K562 (cell line): ENCODE results near the gene LRP6. TPM values are rescaled to one million over a fixed set of nuclear protein-coding genes. Genes with fewer than 3 reads are reported as not detected.
A peak's percentile ranks its signal among the peaks of the same experiment; 100 is the strongest.

Experiments used
- ARID2 ChIP-seq: fragments of 450-650 bp; IDR thresholded peaks from 2 replicates; pipeline ENCODE4 v1.6.1; 2017; ENCODE audit warnings: antibody characterized with exemption, mild to moderate bottlenecking
- CBX3 ChIP-seq, 2 experiments: IDR thresholded peaks; 1 replicate in 1 of 2; 2 replicates in 1 of 2; pipeline ENCODE4 v1.6.1; 2012; ENCODE audit warnings: inconsistent platforms in 2 of 2, low read length in 2 of 2, borderline replicate concordance in 1 of 2, control low read depth in 1 of 2
- CEBPZ ChIP-seq: fragments of 150-350 bp; IDR thresholded peaks from 2 replicates; pipeline ENCODE4 v1.6.1; 2014; ENCODE audit warnings: low read depth, mild to moderate bottlenecking, low read length, borderline replicate concordance
- HDGF ChIP-seq: fragments of 450-650 bp; IDR thresholded peaks from 2 replicates; pipeline ENCODE4 v1.6.1; 2016
- HNRNPL ChIP-seq: fragments of 200-400 bp; formaldehyde crosslinking; IDR thresholded peaks from 2 replicates; pipeline ENCODE4 v1.6.1; 2017; ENCODE audit warnings: low read depth, mild to moderate bottlenecking, low read length
- IFI16 ChIP-seq: fragments of 250-450 bp; sonication (Bioruptor Pico); IDR thresholded peaks from 2 replicates; pipeline ENCODE4 v2.1.2; 2022; ENCODE audit warnings: mild to moderate bottlenecking, inconsistent platforms
- JUND ChIP-seq, 2 experiments: IDR thresholded peaks; 2 replicates in 1 of 2; 3 replicates in 1 of 2; pipeline ENCODE4 v1.6.1; 2011; ENCODE audit warnings: borderline replicate concordance in 2 of 2, low read depth in 2 of 2, low read length in 2 of 2, improper control_type of control experiment in 1 of 2, missing biosample characterization in 1 of 2, missing genetic modification characterization in 1 of 2, missing genetic modification reagents in 1 of 2
- KAT7 ChIP-seq: sonication (generic); formaldehyde crosslinking; IDR thresholded peaks from 2 replicates; pipeline ENCODE4 v1.8.0; 2022; ENCODE audit warnings: missing genetic modification reagents, mild to moderate bottlenecking, borderline replicate concordance
- KLF16 ChIP-seq: IDR thresholded peaks from 2 replicates; pipeline ENCODE4 v1.6.1; 2016; ENCODE audit warnings: antibody characterized with exemption
- MAFF ChIP-seq: IDR thresholded peaks from 2 replicates; pipeline ENCODE4 v1.6.1; 2012; ENCODE audit warnings: low read length, improper control_type of control experiment
- RHOXF2B ChIP-seq: fragments of 250-450 bp; sonication (Bioruptor Pico); conservative IDR thresholded peaks from 2 replicates; pipeline ENCODE4 v1.5.1; 2021
- SOX6 ChIP-seq: fragments of 450-650 bp; IDR thresholded peaks from 2 replicates; pipeline ENCODE4 v1.6.1; 2014; ENCODE audit warnings: mild to moderate bottlenecking
- TCF7L2 ChIP-seq: fragments of 150-350 bp; IDR thresholded peaks from 2 replicates; pipeline ENCODE4 v1.6.1; 2016; ENCODE audit warnings: low read depth, mild to moderate bottlenecking, low read length, moderate library complexity
- polyA plus RNA-seq, 8 experiments: library from polyadenylated mRNA; depleted of rRNA in 4 of 8; stranded (reverse) in 5 of 8; unstranded in 3 of 8; fragments of >200 nt; fragmentation: Nextera tagmentation in 2 of 8; fragmentation: Illumina TruSeq in 1 of 8; extraction: Ambion mirVana in 2 of 8; extraction: Trizol in 1 of 8; gene quantifications; 2 replicates each; pipeline versions ENCODE4 v1.2.1 to v1.2.3, GENCODE V29; 2011 to 2014; ENCODE audit warnings: inconsistent platforms in 1 of 8, missing spikeins in 1 of 8
- total RNA-seq, 7 experiments: library from RNA; depleted of rRNA in 6 of 7; stranded (reverse); fragments of >200 nt in 6 of 7; fragmentation: Illumina TruSeq in 2 of 7; extraction: Trizol in 2 of 7; gene quantifications; 2 replicates each; pipeline versions ENCODE4 v1.2.1 to v1.2.3, GENCODE V29; 2011 to 2021; ENCODE audit warnings: low replicate concordance in 1 of 7
- TF ChIP-seq, protein P1 (sequence below): fragments of 150-350 bp; conservative IDR thresholded peaks from 2 replicates; pipeline ENCODE4 v1.6.1; 2014; ENCODE audit warnings: low read length
- TF ChIP-seq, protein P2 (sequence below): sonication (generic); formaldehyde crosslinking; IDR thresholded peaks from 2 replicates; pipeline ENCODE4 v1.8.1; 2023; ENCODE audit warnings: mild to moderate bottlenecking, missing genetic modification reagents
- TF ChIP-seq, protein P3 (sequence below): fragments of 200-800 bp; sonication (Bioruptor generic); IDR thresholded peaks from 2 replicates; pipeline ENCODE4 v1.6.1; 2017; ENCODE audit warnings: missing genetic modification characterization, missing compliant biosample characterization

The LRP6 gene
- total and polyA plus RNA-seq, 9 of the 15 experiments (the other 6 are each of a cell fraction or from before 2014, with no cell fraction given): 3.0 to 17.0 (median 10.8) TPM

DNA sequence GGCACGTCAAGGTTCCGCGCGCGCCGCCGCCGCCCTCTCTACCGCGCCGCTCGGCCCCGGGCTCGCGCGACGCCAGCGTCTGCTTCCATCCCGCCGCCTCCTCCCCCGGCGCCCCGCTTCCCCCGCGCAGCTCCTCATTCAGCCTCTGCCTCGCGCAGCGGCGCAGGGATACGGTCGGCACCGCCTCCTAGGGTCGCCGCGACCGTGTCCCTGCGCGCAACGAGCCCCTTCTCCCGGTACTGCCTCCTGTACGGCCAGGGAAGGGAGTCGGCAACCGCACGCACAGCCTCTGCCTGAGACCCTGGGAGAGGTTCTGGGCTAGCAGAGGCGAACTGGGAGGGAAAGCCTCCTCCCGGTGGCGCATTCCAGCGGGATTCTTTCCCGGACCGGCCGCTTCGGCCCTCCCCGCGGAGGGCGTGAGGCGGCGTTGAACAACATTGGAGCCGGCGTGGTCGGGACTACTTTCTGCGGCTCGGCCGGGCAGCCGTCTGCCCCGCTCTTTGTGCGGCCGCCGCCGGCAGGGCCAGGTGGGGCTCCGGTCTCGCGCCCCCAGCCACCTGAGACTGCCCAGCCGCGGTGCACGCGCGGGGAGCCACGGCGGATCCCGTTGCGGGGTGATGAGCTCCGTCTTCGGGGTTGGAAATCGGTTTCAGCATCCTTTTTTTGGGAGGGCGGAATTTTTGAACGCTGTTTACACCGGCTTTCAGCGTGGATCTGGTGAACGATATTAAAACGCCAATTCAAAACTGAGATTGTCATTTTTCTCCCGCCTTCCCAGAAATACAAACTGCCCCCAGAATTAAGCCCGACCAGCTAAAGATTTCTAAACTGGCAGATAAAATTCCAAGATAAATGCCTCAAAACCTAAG, at the start of gene LRP6 (continued):
- TF ChIP-seq CEBPZ (no peak), TCF7L2 (no peak), JUND (IDR thresholded peaks at IDR 0.05; ENCODE audit: borderline replicate concordance, low read depth, low read length) (no peak), JUND (tag; IDR thresholded peaks at IDR 0.05; ENCODE audit: borderline replicate concordance, low read depth, low read length) (no peak), KAT7 (CRISPR knock-in tag) (peak; percentile 68; the same call in 1 of the 2 replicates), HDGF (no peak), RHOXF2B (CRISPR knock-in tag) (no peak), SOX6 (peak; percentile 60; the same call in 1 of the 2 replicates), HNRNPL (no peak), ARID2 (no peak), KLF16 (no peak), MAFF (no peak), CBX3 (IDR thresholded peaks at IDR 0.05; ENCODE audit: borderline replicate concordance in 1 of 2, low read length in 2 of 2) (0 out of 3 replicates have a peak, but pooled peaks of 1 of the 2 experiments have one; percentile 47), IFI16 (CRISPR knock-in tag) (no peak)
- TF ChIP-seq, protein P1, sequence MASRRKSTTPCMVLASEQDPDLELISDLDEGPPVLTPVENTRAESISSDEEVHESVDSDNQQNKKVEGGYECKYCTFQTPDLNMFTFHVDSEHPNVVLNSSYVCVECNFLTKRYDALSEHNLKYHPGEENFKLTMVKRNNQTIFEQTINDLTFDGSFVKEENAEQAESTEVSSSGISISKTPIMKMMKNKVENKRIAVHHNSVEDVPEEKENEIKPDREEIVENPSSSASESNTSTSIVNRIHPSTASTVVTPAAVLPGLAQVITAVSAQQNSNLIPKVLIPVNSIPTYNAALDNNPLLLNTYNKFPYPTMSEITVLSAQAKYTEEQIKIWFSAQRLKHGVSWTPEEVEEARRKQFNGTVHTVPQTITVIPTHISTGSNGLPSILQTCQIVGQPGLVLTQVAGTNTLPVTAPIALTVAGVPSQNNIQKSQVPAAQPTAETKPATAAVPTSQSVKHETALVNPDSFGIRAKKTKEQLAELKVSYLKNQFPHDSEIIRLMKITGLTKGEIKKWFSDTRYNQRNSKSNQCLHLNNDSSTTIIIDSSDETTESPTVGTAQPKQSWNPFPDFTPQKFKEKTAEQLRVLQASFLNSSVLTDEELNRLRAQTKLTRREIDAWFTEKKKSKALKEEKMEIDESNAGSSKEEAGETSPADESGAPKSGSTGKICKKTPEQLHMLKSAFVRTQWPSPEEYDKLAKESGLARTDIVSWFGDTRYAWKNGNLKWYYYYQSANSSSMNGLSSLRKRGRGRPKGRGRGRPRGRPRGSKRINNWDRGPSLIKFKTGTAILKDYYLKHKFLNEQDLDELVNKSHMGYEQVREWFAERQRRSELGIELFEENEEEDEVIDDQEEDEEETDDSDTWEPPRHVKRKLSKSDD: no peak
- TF ChIP-seq, protein P2, sequence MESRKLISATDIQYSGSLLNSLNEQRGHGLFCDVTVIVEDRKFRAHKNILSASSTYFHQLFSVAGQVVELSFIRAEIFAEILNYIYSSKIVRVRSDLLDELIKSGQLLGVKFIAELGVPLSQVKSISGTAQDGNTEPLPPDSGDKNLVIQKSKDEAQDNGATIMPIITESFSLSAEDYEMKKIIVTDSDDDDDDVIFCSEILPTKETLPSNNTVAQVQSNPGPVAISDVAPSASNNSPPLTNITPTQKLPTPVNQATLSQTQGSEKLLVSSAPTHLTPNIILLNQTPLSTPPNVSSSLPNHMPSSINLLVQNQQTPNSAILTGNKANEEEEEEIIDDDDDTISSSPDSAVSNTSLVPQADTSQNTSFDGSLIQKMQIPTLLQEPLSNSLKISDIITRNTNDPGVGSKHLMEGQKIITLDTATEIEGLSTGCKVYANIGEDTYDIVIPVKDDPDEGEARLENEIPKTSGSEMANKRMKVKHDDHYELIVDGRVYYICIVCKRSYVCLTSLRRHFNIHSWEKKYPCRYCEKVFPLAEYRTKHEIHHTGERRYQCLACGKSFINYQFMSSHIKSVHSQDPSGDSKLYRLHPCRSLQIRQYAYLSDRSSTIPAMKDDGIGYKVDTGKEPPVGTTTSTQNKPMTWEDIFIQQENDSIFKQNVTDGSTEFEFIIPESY (CRISPR knock-in tag): peak; percentile 57; the same call in 1 of the 2 replicates
- TF ChIP-seq, protein P3, sequence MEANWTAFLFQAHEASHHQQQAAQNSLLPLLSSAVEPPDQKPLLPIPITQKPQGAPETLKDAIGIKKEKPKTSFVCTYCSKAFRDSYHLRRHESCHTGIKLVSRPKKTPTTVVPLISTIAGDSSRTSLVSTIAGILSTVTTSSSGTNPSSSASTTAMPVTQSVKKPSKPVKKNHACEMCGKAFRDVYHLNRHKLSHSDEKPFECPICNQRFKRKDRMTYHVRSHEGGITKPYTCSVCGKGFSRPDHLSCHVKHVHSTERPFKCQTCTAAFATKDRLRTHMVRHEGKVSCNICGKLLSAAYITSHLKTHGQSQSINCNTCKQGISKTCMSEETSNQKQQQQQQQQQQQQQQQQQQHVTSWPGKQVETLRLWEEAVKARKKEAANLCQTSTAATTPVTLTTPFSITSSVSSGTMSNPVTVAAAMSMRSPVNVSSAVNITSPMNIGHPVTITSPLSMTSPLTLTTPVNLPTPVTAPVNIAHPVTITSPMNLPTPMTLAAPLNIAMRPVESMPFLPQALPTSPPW: peak; percentile 93
